ENCODE measurements around the gene LRRC7. TPM values are rescaled to one million over a fixed set of nuclear protein-coding genes. Genes with fewer than 3 reads are reported as not detected.

Gene LRRC7
- total RNA-seq, 1 experiment from 2014 or later, result not detected

DNA sequence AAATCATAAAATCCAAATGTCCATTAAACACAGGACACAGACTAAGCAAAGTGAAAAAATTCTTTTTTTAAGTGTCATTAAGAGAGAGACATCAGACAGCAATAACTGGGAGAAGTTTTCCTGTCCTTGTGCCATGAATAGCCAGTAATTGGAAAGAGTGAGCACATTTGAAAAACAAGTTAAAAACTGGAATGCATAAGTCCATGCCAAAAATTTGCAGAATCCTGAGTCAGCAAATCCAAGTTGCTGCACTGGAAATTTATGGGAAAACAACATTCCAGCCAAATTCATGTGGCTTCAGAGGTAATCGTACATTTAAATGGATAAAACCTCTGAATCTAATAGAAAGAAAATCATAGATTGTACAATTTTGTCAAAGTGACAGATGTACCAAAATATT is 346.3 kb downstream of the LRRC7 start:
- intact Hi-C loops (cut with micrococcal nuclease; ENCODE audit: unreplicated experiment), result no loop called here
- in situ Hi-C loops (cut with HindIII; ENCODE audit: low pct_unique_long_range_greater_than_20kb, low sequenced_read_pairs), result no loop called here
- POLR2A ChIA-PET, result no interaction called here
- Histone ChIP-seq H3K27me3 (ENCODE audit: control insufficient read depth, insufficient read depth, low read length) (no peaks in the 10 kb centered on the region), H3K36me3 (ENCODE audit: control insufficient read depth, insufficient read depth, low read length) (no peaks in the 10 kb centered on the region), H3K9me3 (ENCODE audit: control insufficient read depth, insufficient read depth, low read depth, low read length) (no peaks in the 10 kb centered on the region), H3K4me3 (ENCODE audit: low read depth in 2 of 2, low read length in 2 of 2) (no peak overlapping the region), H3K27ac (ENCODE audit: low read length) (no peak overlapping the region), H3K4me1 (ENCODE audit: control insufficient read depth, insufficient read depth, low read length) (no peaks in the 10 kb centered on the region)
- ATAC-seq (no peak), DNase-seq (ENCODE audit: low read depth, low spot score) (no peak)
- CTCF ChIA-PET, result no interaction called here
- BruUV-seq (replicated peaks), result no TSS peak
- TF ChIP-seq TCF7L2 (IDR thresholded peaks at IDR 0.05; ENCODE audit: low read depth, low read length), result no peak
- TF ChIP-seq CTCF (IDR thresholded peaks at IDR 0.05), result no peak
- TF ChIP-seq, protein P1, sequence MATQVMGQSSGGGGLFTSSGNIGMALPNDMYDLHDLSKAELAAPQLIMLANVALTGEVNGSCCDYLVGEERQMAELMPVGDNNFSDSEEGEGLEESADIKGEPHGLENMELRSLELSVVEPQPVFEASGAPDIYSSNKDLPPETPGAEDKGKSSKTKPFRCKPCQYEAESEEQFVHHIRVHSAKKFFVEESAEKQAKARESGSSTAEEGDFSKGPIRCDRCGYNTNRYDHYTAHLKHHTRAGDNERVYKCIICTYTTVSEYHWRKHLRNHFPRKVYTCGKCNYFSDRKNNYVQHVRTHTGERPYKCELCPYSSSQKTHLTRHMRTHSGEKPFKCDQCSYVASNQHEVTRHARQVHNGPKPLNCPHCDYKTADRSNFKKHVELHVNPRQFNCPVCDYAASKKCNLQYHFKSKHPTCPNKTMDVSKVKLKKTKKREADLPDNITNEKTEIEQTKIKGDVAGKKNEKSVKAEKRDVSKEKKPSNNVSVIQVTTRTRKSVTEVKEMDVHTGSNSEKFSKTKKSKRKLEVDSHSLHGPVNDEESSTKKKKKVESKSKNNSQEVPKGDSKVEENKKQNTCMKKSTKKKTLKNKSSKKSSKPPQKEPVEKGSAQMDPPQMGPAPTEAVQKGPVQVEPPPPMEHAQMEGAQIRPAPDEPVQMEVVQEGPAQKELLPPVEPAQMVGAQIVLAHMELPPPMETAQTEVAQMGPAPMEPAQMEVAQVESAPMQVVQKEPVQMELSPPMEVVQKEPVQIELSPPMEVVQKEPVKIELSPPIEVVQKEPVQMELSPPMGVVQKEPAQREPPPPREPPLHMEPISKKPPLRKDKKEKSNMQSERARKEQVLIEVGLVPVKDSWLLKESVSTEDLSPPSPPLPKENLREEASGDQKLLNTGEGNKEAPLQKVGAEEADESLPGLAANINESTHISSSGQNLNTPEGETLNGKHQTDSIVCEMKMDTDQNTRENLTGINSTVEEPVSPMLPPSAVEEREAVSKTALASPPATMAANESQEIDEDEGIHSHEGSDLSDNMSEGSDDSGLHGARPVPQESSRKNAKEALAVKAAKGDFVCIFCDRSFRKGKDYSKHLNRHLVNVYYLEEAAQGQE (IDR thresholded peaks at IDR 0.05; ENCODE audit: insufficient read depth in 1 of 2, low read depth in 2 of 2, low read length in 1 of 2), result no peak

- in situ Hi-C loops (cut with HindIII; ENCODE audit: low pct_unique_long_range_greater_than_20kb, low sequenced_read_pairs), result no loop called here
- TF ChIP-seq, protein P1 (IDR thresholded peaks at IDR 0.05; ENCODE audit: insufficient read depth in 1 of 2, low read depth in 2 of 2, low read length in 1 of 2), result no peak
- no peak for TF ChIP-seq CTCF (IDR thresholded peaks at IDR 0.05)
- no peak for TF ChIP-seq SIN3A (IDR thresholded peaks at IDR 0.05; ENCODE audit: borderline replicate concordance, insufficient read depth, low read depth, low read length)
- no peak for TF ChIP-seq POLR2AphosphoS5 (IDR thresholded peaks at IDR 0.05; ENCODE audit: low read depth, low read length)
- no peak for TF ChIP-seq TCF7L2 (IDR thresholded peaks at IDR 0.05; ENCODE audit: low read depth, low read length)
- BruUV-seq (replicated peaks), result no TSS peak
- POLR2A ChIA-PET, result no interaction called here
- Histone ChIP-seq H3K27me3 (ENCODE audit: control insufficient read depth, insufficient read depth, low read length) (no peaks in the 10 kb centered on the region), H3K4me3 (ENCODE audit: low read depth in 2 of 2, low read length in 2 of 2) (no peak overlapping the region), H3K9me3 (ENCODE audit: control insufficient read depth, insufficient read depth, low read depth, low read length) (no peaks in the 10 kb centered on the region), H3K4me1 (ENCODE audit: control insufficient read depth, insufficient read depth, low read length) (no peaks in the 10 kb centered on the region), H3K36me3 (ENCODE audit: control insufficient read depth, insufficient read depth, low read length) (no peaks in the 10 kb centered on the region), H3K27ac (ENCODE audit: low read length) (no peak overlapping the region)
- DNase-seq (ENCODE audit: low read depth, low spot score) (no peak), ATAC-seq (no peak)
- intact Hi-C loops (cut with micrococcal nuclease; ENCODE audit: unreplicated experiment), result no loop called here
- CTCF ChIA-PET, result no interaction called here
These were observed 347.4 kb downstream of the LRRC7 start for GRCh38 chr1:69914976-69915765.

Data from Panc1 (cell line).